ENCODE measurements around the gene PNN.

DNA sequence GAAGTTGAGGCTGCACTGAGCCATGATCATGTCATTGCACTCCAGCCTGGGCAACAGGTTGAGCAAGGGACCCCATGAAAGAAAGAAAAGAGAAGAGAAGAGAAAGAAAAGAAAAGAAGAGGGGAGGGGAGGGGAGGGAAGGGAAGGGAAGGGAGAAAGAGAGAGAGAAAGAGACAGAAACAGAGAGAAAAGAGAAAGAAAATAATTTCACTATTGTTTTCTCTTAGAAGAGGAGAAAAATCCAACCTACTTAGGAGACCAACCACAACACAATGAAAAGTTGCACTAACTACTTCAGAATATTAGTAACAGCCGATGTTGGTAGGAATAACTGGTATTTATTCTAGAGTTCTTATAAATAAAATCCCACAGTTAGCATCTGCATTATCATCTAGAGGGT lies 14.6 kb upstream of the PNN start:
- TF ChIP-seq, protein P1, sequence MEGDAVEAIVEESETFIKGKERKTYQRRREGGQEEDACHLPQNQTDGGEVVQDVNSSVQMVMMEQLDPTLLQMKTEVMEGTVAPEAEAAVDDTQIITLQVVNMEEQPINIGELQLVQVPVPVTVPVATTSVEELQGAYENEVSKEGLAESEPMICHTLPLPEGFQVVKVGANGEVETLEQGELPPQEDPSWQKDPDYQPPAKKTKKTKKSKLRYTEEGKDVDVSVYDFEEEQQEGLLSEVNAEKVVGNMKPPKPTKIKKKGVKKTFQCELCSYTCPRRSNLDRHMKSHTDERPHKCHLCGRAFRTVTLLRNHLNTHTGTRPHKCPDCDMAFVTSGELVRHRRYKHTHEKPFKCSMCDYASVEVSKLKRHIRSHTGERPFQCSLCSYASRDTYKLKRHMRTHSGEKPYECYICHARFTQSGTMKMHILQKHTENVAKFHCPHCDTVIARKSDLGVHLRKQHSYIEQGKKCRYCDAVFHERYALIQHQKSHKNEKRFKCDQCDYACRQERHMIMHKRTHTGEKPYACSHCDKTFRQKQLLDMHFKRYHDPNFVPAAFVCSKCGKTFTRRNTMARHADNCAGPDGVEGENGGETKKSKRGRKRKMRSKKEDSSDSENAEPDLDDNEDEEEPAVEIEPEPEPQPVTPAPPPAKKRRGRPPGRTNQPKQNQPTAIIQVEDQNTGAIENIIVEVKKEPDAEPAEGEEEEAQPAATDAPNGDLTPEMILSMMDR (IDR thresholded peaks at IDR 0.05) = no peak
- TF ChIP-seq POLR2A (IDR thresholded peaks at IDR 0.05) (no peak), POLR2AphosphoS5 (IDR thresholded peaks at IDR 0.05) (no peak)
